ENCODE data around the gene LRRC74A. TPM values are rescaled to one million over a fixed set of nuclear protein-coding genes. Genes with fewer than 3 reads are reported as not detected.

LRRC74A gene
- total RNA-seq, 2 donors from 2014 or later, result not detected

DNA sequence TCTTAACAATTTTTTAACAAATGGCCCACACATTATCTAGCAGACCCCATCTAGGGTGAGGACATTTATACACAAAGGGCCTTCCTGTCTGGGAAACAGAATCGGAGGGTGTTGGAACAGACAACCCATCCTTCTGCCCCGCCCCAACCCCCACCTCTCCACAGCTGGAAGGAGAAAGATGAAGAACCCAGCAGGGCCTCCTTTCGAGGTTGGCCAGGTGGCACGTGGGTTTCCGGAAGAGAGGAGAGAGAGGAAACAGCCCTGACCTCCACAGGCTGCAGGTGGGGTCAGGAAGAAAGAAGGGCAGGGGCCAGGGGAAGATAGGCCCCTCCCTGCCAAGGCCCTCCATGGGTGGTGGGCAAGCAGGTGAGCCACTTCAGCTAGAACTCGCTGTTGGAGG lies 57.2 kb downstream of the LRRC74A start:
- no peak for ATAC-seq (ENCODE audit: insufficient number of reproducible peaks, low FRiP score, low read depth)
- DNase-seq (ENCODE audit: low spot score), result no peak
- Histone ChIP-seq H3K4me3 (no peak overlapping the region), H3K36me3 (no peaks in the 10 kb centered on the region), H3K4me1 (ENCODE audit: control insufficient read depth in 1 of 2, low read depth in 2 of 2) (no peaks in the 10 kb centered on the region), H3K27me3 (replicated peaks; ENCODE audit: insufficient read depth) (no peaks in the 10 kb centered on the region), H3K27ac (no peak overlapping the region), H3K9me3 (no peaks in the 10 kb centered on the region)
- TF ChIP-seq, protein P1, sequence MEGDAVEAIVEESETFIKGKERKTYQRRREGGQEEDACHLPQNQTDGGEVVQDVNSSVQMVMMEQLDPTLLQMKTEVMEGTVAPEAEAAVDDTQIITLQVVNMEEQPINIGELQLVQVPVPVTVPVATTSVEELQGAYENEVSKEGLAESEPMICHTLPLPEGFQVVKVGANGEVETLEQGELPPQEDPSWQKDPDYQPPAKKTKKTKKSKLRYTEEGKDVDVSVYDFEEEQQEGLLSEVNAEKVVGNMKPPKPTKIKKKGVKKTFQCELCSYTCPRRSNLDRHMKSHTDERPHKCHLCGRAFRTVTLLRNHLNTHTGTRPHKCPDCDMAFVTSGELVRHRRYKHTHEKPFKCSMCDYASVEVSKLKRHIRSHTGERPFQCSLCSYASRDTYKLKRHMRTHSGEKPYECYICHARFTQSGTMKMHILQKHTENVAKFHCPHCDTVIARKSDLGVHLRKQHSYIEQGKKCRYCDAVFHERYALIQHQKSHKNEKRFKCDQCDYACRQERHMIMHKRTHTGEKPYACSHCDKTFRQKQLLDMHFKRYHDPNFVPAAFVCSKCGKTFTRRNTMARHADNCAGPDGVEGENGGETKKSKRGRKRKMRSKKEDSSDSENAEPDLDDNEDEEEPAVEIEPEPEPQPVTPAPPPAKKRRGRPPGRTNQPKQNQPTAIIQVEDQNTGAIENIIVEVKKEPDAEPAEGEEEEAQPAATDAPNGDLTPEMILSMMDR (IDR thresholded peaks at IDR 0.05), result no peak

GRCh38 chr14:76884394-76884793 lies 58.2 kb downstream of the LRRC74A start:
- ATAC-seq (ENCODE audit: insufficient number of reproducible peaks, low FRiP score, low read depth) (no peak), DNase-seq (ENCODE audit: low spot score) (no peak)
- Histone ChIP-seq H3K4me1 (ENCODE audit: control insufficient read depth in 1 of 2, low read depth in 2 of 2) (no peaks in the 10 kb centered on the region), H3K27me3 (replicated peaks; ENCODE audit: insufficient read depth) (no peaks in the 10 kb centered on the region), H3K36me3 (no peaks in the 10 kb centered on the region), H3K27ac (no peak overlapping the region), H3K4me3 (no peak overlapping the region), H3K9me3 (no peaks in the 10 kb centered on the region)
- TF ChIP-seq, protein P1 (IDR thresholded peaks at IDR 0.05), result no peak

DNA sequence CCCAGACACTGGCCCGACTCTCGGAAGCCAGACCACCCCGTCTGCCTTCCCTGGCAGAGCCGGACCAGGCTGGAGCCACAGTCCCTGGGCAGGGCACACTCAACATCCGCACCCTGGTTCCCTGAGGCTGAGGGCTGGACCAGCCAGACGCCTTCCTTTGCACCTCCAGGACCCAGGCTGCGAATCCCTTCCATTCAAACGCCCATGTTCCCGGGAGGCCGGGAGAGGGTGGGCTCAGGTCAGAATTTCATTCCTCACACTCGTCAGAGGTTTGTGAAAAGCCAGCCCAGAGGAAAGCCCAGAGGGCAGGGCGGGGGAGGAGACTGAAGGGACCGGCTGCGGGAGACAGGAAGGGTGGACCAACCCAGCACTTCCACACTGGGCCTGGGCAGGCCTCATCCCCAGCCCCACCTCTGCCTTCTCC lies 58.7 kb downstream of the LRRC74A start:
- H3K36me3 ChIP-seq, result no peaks in the 10 kb centered on the region
- no peaks in the 10 kb centered on the region for H3K27me3 ChIP-seq (replicated peaks; ENCODE audit: insufficient read depth)
- H3K4me3 ChIP-seq, result no peak overlapping the region
- H3K4me1 ChIP-seq (ENCODE audit: control insufficient read depth in 1 of 2, low read depth in 2 of 2), result no peaks in the 10 kb centered on the region
- DNase-seq (ENCODE audit: low spot score) (no peak), ATAC-seq (ENCODE audit: insufficient number of reproducible peaks, low FRiP score, low read depth) (no peak)
- TF ChIP-seq, protein P1 (IDR thresholded peaks at IDR 0.05), result no peak
- H3K27ac ChIP-seq, result no peak overlapping the region
- no peaks in the 10 kb centered on the region for H3K9me3 ChIP-seq

- TF ChIP-seq, protein P1 (IDR thresholded peaks at IDR 0.05), result no peak
- no peak for DNase-seq (ENCODE audit: low spot score)
- Histone ChIP-seq H3K27ac (no peak overlapping the region), H3K9me3 (peaks cover 3% of the 10 kb centered on the region), H3K27me3 (replicated peaks; ENCODE audit: insufficient read depth) (no peaks in the 10 kb centered on the region), H3K4me3 (no peak overlapping the region), H3K4me1 (ENCODE audit: control insufficient read depth in 1 of 2, low read depth in 2 of 2) (no peaks in the 10 kb centered on the region), H3K36me3 (no peaks in the 10 kb centered on the region)
- ATAC-seq (ENCODE audit: insufficient number of reproducible peaks, low FRiP score, low read depth), result no peak
Observed at GRCh38 chr14:76887191-76887590, 61.0 kb downstream of the LRRC74A start.

- Histone ChIP-seq H3K4me1 (ENCODE audit: control insufficient read depth in 1 of 2, low read depth in 2 of 2) (no peaks in the 10 kb centered on the region), H3K27ac (no peak overlapping the region), H3K27me3 (replicated peaks; ENCODE audit: insufficient read depth) (no peaks in the 10 kb centered on the region), H3K36me3 (no peaks in the 10 kb centered on the region), H3K9me3 (peaks cover 9% of the 10 kb centered on the region), H3K4me3 (no peak overlapping the region)
- ATAC-seq (ENCODE audit: insufficient number of reproducible peaks, low FRiP score, low read depth), result no peak
- TF ChIP-seq, protein P1 (IDR thresholded peaks at IDR 0.05), result no peak
- DNase-seq (ENCODE audit: low spot score), result no peak
Observed at GRCh38 chr14:76891391-76891790, 65.2 kb downstream of the LRRC74A start.

All from thoracic aorta (tissue), 2 donors.